ENCODE measurements around the gene PPM1H. TPM values are rescaled to one million over a fixed set of nuclear protein-coding genes. Genes with fewer than 3 reads are reported as not detected.
A peak's percentile ranks its signal among the peaks of the same experiment; 100 is the strongest.

Gene PPM1H
- total and polyA plus RNA-seq, 10 of the 15 experiments (the other 5 are each of a cell fraction or from before 2014, with no cell fraction given) = 0.11 to 0.83 (median 0.49) TPM

DNA sequence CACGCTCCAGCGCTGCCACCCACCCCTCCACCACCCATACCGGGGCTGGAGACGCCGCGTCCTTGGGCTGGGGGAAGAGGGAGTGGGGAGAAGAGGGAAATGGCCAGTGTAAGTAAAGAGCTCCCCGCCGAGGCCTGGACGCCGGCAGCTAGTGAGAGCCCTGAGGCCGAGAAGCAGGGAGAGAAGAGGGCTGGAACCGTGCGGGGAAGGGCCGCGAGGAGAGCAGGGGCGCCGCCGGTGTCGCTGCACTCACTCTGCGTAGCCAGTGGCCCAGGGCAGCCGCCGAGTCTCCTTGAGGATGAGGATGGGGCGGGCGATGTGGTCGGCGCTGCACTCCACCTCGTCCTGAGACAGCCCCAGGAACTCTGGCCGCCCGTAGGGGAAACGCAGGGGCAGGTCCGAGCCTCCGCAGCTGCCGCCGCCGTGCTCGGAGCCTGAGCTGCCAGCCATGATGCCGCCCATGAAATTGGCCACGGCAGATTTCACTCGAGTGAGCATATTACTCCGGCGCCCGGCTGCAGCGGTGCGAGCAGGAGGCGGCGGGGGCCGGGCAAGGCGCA is 631 bp downstream of the PPM1H start (continued):
- no peak for TF ChIP-seq ZNF24 (IDR thresholded peaks at IDR 0.05)
- TF ChIP-seq, protein P1, sequence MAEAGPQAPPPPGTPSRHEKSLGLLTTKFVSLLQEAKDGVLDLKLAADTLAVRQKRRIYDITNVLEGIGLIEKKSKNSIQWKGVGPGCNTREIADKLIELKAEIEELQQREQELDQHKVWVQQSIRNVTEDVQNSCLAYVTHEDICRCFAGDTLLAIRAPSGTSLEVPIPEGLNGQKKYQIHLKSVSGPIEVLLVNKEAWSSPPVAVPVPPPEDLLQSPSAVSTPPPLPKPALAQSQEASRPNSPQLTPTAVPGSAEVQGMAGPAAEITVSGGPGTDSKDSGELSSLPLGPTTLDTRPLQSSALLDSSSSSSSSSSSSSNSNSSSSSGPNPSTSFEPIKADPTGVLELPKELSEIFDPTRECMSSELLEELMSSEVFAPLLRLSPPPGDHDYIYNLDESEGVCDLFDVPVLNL (IDR thresholded peaks at IDR 0.05; ENCODE audit: low read depth, low read length) = no peak

DNA sequence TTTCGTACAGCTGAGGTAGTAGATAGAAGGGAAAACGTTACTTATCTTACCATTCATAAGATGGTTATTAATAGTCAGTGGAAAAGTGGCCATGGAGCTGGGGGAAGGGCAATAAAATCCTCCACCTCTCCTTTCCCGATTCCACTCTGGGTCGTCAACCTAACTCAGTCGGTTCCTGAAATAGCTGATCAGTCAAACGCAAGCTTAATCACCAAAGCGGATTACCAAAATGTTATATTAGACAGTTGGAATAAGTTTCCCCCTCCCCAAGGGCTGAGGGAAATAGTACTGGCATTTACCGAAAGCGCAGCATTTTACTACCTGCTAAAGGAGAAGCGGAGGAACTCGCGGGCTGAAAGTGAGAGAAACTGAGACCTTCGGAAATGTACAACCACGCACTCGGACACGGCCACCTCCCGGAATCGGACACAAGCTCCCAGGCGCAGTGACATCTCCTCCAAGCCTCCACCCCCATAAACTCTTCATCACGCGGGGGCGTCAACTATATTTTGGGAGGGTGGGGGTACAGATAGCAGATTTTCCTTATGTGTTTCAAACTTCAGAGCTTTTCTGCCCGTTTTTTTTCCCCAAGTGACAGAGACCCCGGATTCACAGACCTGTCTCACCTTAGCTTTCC is 1.2 kb downstream of the PPM1H start:
- H3K27me3 ChIP-seq (replicated peaks in 1 of 2; ENCODE audit: control insufficient read depth in 2 of 2, insufficient read depth in 2 of 2, low read length in 1 of 2) = peaks cover 7 to 24% of the 10 kb centered on the region in 2 experiments
- TF ChIP-seq EZH2 (IDR thresholded peaks at IDR 0.05; ENCODE audit: borderline replicate concordance, control insufficient read depth, low read depth, low read length) = peak; percentile 52; the same call in 1 of the 2 replicates
- TF ChIP-seq LARP7 (IDR thresholded peaks at IDR 0.05) = no peak
- no peaks in the 10 kb centered on the region for H3K79me2 ChIP-seq (ENCODE audit: control insufficient read depth, insufficient read depth, low read length)
- DNase-seq (ENCODE audit: low read depth, low spot score) = no peak
- H3K4me1 ChIP-seq (ENCODE audit: control insufficient read depth, insufficient read depth, low read length) = peaks cover 6% of the 10 kb centered on the region
- H3K9me3 ChIP-seq (replicated peaks; ENCODE audit: control insufficient read depth, insufficient read depth, low read length) = no peaks in the 10 kb centered on the region
- ChIA-PET RAD21 (ENCODE audit: unreplicated experiment) (no interaction called here), SMC1A (ENCODE audit: uncharacterized antibody, unreplicated experiment) (interaction anchor here (1.1 kb wide), 1 partner anchor 11 kb away, joined by 3 read pairs; no protein-coding TSS in a partner anchor), POLR2A (no interaction called here), CTCF (interaction anchor here (0.8 kb wide), 1 partner anchor 327 kb away, joined by 3 read pairs; no protein-coding TSS in a partner anchor)
- in situ Hi-C loops (cut with MboI) = no loop called here
- BruUV-seq (replicated peaks) = no TSS peak
- no peak for FAIRE-seq
- WGBS (ENCODE audit: insufficient coverage, insufficient replicate concordance, low lambda C conversion rate, missing lambda C conversion rate) = 2% methylated on average over 24 of the region's 24 CpGs
- H3K9ac ChIP-seq (ENCODE audit: control insufficient read depth, insufficient read depth, low read length) = peak overlapping the region; percentile 27; the same call in 1 of the 2 replicates
- peak overlapping the region; percentile 93 for H3K4me2 ChIP-seq (ENCODE audit: control insufficient read depth, insufficient read depth)
- ATAC-seq = no peak
- intact Hi-C loops (cut with micrococcal nuclease; ENCODE audit: unreplicated experiment) = no loop called here
- no peak overlapping the region for H3K27ac ChIP-seq (ENCODE audit: control insufficient read depth, insufficient read depth)
- H4K20me1 ChIP-seq (ENCODE audit: control insufficient read depth, insufficient read depth) = no peaks in the 10 kb centered on the region
- H3K4me3 ChIP-seq = peak overlapping the region; percentile 63
- no peaks in the 10 kb centered on the region for H3K36me3 ChIP-seq (ENCODE audit: control insufficient read depth in 2 of 2, insufficient read depth in 2 of 2, low read length in 1 of 2)
- H2AFZ ChIP-seq (ENCODE audit: control insufficient read depth, low read depth, low read length) = peak overlapping the region; percentile 29

All from GM12878 (cell line).